ENCODE data around the gene DHRSX. TPM values are rescaled to one million over a fixed set of nuclear protein-coding genes. Genes with fewer than 3 reads are reported as not detected.
"Not testable (repeated sequence)": the region's sequence is repeated elsewhere in the genome, so short reads cannot be mapped to it uniquely, and the experiment has no call there.

DHRSX gene
- total RNA-seq, 2 experiments from 2014 or later, result 18.8 to 21.4 TPM

GRCh38 chrX:2486476-2487133 lies 14.2 kb downstream of the DHRSX start:
- no peaks in the 10 kb centered on the region for H3K9me3 Mint-ChIP-seq
- peaks cover 27% of the 10 kb centered on the region for H3K36me3 Mint-ChIP-seq (ENCODE audit: low read depth)
- no peak for DNase-seq
- intact Hi-C loops (cut with micrococcal nuclease), result no loop called here
- H3K27ac Mint-ChIP-seq, result no peak overlapping the region
- H3K4me1 Mint-ChIP-seq (ENCODE audit: low read depth), result peaks cover 2% of the 10 kb centered on the region
- CTCF ChIA-PET, result no interaction called here
- H3K27me3 Mint-ChIP-seq (ENCODE audit: low read depth), result no peaks in the 10 kb centered on the region
- H3K4me3 Mint-ChIP-seq, result no peak overlapping the region

- Mint-ChIP-seq H3K9me3 (no peaks in the 10 kb centered on the region), H3K36me3 (ENCODE audit: low read depth) (peaks cover 27% of the 10 kb centered on the region), H3K4me3 (no peak overlapping the region), H3K27ac (no peak overlapping the region), H3K4me1 (ENCODE audit: low read depth) (peaks cover 2% of the 10 kb centered on the region), H3K27me3 (ENCODE audit: low read depth) (no peaks in the 10 kb centered on the region)
- CTCF ChIA-PET, result no interaction called here
- no peak for DNase-seq
- intact Hi-C loops (cut with micrococcal nuclease), result no loop called here
These were observed 14.9 kb downstream of the DHRSX start for GRCh38 chrX:2485789-2486345.

- Mint-ChIP-seq H3K4me3 (no peak overlapping the region), H3K4me1 (ENCODE audit: low read depth) (peaks cover 2% of the 10 kb centered on the region), H3K27ac (no peak overlapping the region), H3K27me3 (ENCODE audit: low read depth) (no peaks in the 10 kb centered on the region), H3K36me3 (ENCODE audit: low read depth) (peaks cover 21% of the 10 kb centered on the region), H3K9me3 (peaks cover 3% of the 10 kb centered on the region)
- no peak for DNase-seq
- intact Hi-C loops (cut with micrococcal nuclease), result no loop called here
- CTCF ChIA-PET, result no interaction called here
These were observed 15.8 kb downstream of the DHRSX start for GRCh38 chrX:2484721-2485648.

- CTCF ChIA-PET, result no interaction called here
- no peak for DNase-seq
- no peak overlapping the region for H3K27ac Mint-ChIP-seq
- H3K9me3 Mint-ChIP-seq, result peaks cover 6% of the 10 kb centered on the region
- H3K27me3 Mint-ChIP-seq (ENCODE audit: low read depth), result no peaks in the 10 kb centered on the region
- intact Hi-C loops (cut with micrococcal nuclease), result no loop called here
- H3K4me1 Mint-ChIP-seq (ENCODE audit: low read depth), result peaks cover 2% of the 10 kb centered on the region
- no peak overlapping the region for H3K4me3 Mint-ChIP-seq
- H3K36me3 Mint-ChIP-seq (ENCODE audit: low read depth), result peaks cover 21% of the 10 kb centered on the region
These were observed 16.5 kb downstream of the DHRSX start for GRCh38 chrX:2484256-2484655.

- CTCF ChIA-PET, result no interaction called here
- Mint-ChIP-seq H3K9me3 (peaks cover 6% of the 10 kb centered on the region), H3K27ac (no peak overlapping the region), H3K27me3 (ENCODE audit: low read depth) (no peaks in the 10 kb centered on the region), H3K36me3 (ENCODE audit: low read depth) (peaks cover 18% of the 10 kb centered on the region), H3K4me3 (no peak overlapping the region), H3K4me1 (ENCODE audit: low read depth) (peaks cover 2% of the 10 kb centered on the region)
- DNase-seq, result no peak
- intact Hi-C loops (cut with micrococcal nuclease), result no loop called here
These were observed 17.2 kb downstream of the DHRSX start for GRCh38 chrX:2483398-2484060.

GRCh38 chrX:2481597-2481996 lies 19.2 kb downstream of the DHRSX start:
- CTCF ChIA-PET; H3K27ac Mint-ChIP-seq; H3K4me1 Mint-ChIP-seq (ENCODE audit: low read depth); H3K27me3 Mint-ChIP-seq (ENCODE audit: low read depth); H3K4me3 Mint-ChIP-seq; DNase-seq; H3K9me3 Mint-ChIP-seq; intact Hi-C loops (cut with micrococcal nuclease): not testable (repeated sequence)
- H3K36me3 Mint-ChIP-seq (ENCODE audit: low read depth), result peaks cover 10% of the 10 kb centered on the region

- H3K27ac Mint-ChIP-seq; H3K9me3 Mint-ChIP-seq; DNase-seq; H3K4me3 Mint-ChIP-seq; H3K27me3 Mint-ChIP-seq (ENCODE audit: low read depth); H3K4me1 Mint-ChIP-seq (ENCODE audit: low read depth); CTCF ChIA-PET; intact Hi-C loops (cut with micrococcal nuclease): not testable (repeated sequence)
- H3K36me3 Mint-ChIP-seq (ENCODE audit: low read depth), result peaks cover 15% of the 10 kb centered on the region
These were observed 20.8 kb downstream of the DHRSX start for GRCh38 chrX:2479982-2480381.

- H3K4me1 Mint-ChIP-seq (ENCODE audit: low read depth), result peaks cover 4% of the 10 kb centered on the region
- H3K27me3 Mint-ChIP-seq (ENCODE audit: low read depth), result no peaks in the 10 kb centered on the region
- no peak for DNase-seq
- peaks cover 15% of the 10 kb centered on the region for H3K36me3 Mint-ChIP-seq (ENCODE audit: low read depth)
- CTCF ChIA-PET, result no interaction called here
- intact Hi-C loops (cut with micrococcal nuclease), result no loop called here
- H3K27ac Mint-ChIP-seq, result no peak overlapping the region
- H3K4me3 Mint-ChIP-seq, result no peak overlapping the region
- peaks cover 6% of the 10 kb centered on the region for H3K9me3 Mint-ChIP-seq
These were observed 21.4 kb downstream of the DHRSX start for GRCh38 chrX:2479420-2479780.

- Mint-ChIP-seq H3K27me3 (ENCODE audit: low read depth) (no peaks in the 10 kb centered on the region), H3K4me3 (no peak overlapping the region), H3K27ac (no peak overlapping the region), H3K36me3 (ENCODE audit: low read depth) (peaks cover 15% of the 10 kb centered on the region), H3K4me1 (ENCODE audit: low read depth) (peaks cover 4% of the 10 kb centered on the region), H3K9me3 (peaks cover 6% of the 10 kb centered on the region)
- CTCF ChIA-PET, result no interaction called here
- intact Hi-C loops (cut with micrococcal nuclease), result no loop called here
- DNase-seq, result no peak
These were observed 22.0 kb downstream of the DHRSX start for GRCh38 chrX:2478546-2479419.

GRCh38 chrX:2477313-2477712 lies 23.5 kb downstream of the DHRSX start:
- H3K27ac Mint-ChIP-seq; H3K27me3 Mint-ChIP-seq (ENCODE audit: low read depth); H3K4me1 Mint-ChIP-seq (ENCODE audit: low read depth); H3K9me3 Mint-ChIP-seq; DNase-seq; H3K4me3 Mint-ChIP-seq; intact Hi-C loops (cut with micrococcal nuclease); CTCF ChIA-PET: not testable (repeated sequence)
- peaks cover 15% of the 10 kb centered on the region for H3K36me3 Mint-ChIP-seq (ENCODE audit: low read depth)

GRCh38 chrX:2474963-2475726 lies 25.6 kb downstream of the DHRSX start:
- Mint-ChIP-seq H3K36me3 (ENCODE audit: low read depth) (peaks cover 14% of the 10 kb centered on the region), H3K9me3 (peaks cover 5% of the 10 kb centered on the region), H3K4me1 (ENCODE audit: low read depth) (peaks cover 2% of the 10 kb centered on the region), H3K27me3 (ENCODE audit: low read depth) (no peaks in the 10 kb centered on the region), H3K27ac (no peak overlapping the region), H3K4me3 (no peak overlapping the region)
- DNase-seq, result no peak
- intact Hi-C loops (cut with micrococcal nuclease), result no loop called here
- CTCF ChIA-PET, result no interaction called here

All from activated naive CD4-positive, alpha-beta T cell treated with anti-CD3 and anti-CD28 coated beads for 36 hours (primary cell).